Islet of Langerhans (tissue), 1 donor: ENCODE data around the gene ZNF107.

Experiments
- FAIRE-seq: peaks from one replicate; lab custom pipeline; 2011; peaks lifted over from hg19 to GRCh38; lab: Jason Lieb, UNC

The ZNF107 gene

DNA sequence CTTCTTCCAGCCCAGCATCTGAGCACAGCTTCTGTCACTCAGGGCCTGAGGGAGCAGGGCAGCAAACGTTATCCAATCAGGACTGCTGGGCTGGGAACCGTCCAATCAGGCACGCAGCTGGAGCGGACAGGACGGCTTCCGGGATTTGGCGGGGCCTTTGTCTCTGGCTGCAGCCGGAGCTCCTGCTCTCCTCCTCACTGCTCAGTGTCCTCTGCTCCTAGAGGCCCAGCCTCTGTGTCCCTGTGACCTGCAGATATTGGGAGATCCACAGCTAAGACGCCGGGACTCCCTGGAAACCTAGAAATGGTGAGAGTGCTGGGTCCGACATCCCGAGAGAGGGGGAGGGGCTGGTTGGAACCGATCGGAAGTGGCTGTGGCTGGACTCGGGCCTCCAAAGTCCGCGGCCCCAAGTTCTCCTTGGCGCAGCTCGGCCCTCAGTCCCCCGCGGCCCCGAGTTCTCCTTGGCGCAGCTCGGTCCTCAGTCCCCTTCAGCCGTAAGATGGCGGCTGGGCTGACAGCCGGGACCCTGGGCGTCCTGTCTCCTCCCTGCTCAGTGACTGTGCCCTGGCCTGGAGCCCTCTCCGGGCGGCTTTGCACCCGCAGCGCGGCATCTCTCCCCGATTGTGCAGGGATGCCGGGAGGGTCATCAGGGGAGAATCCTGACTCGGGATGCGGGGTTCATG, at the start of gene ZNF107:
Gene ZNF107 (plus strand): TSS at position 154 of the 683 bp plus-strand sequence. CDS start 150 bp downstream, at position 304.
- FAIRE-seq, result peak; percentile 71

DNA sequence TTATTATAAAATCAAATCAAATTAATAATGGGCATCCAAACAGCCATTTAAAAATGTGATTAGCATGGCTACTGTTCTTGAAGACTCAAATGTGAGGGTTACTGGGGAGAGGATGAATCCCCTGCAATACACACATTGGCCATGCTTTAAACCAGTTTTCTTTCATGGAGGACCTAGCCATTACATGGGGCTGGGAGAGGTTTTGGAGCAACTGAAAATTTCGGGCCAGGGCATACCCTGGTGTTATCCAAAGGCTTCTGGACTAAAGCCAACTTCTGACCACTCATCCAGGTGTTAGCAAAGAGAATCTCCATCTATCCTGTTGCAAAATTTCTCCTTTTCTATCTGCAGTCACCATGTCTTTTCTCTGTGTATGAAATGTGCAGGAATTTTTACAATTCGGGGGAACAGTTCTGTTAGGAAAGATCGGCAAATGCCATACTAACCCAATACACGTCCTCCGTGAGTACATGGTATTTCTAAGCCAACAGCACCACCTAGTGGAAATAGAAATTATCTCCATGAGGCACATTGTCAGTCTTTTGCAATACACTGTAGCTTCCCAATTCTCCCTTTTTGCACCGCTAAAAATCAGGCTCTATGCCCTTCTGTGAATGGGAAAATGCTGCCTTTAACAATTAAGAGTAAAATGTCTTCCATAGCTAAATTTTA, 47.0 kb upstream of the ZNF107 start:
- no peak for FAIRE-seq

- FAIRE-seq, result no peak
Observed at GRCh38 chr7:64619705-64620104, 46.2 kb upstream of the ZNF107 start.

GRCh38 chr7:64621656-64622055, 44.3 kb upstream of the ZNF107 start:
- FAIRE-seq, result no peak

- FAIRE-seq, result no peak
Observed at GRCh38 chr7:64625114-64626082, 40.5 kb upstream of the ZNF107 start.

GRCh38 chr7:64626083-64626469, 39.9 kb upstream of the ZNF107 start:
- no peak for FAIRE-seq

DNA sequence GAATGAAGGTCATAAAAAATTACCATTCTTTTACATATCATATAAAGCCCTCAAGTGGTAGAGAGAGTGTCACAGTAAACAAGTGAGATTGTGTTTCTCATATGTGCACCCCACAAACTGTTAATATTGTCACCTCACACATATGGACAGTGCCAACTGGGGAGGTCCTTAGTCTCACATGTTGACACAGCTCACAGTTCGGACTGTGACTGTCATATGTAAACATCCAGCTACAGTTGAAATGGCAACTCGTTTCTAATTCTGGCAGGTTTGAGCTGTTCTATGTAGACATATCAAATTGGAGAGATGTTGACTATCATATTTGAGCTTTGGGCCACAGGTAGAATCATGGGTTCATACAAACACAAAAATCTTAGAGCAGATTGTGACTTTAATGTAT, 39.4 kb upstream of the ZNF107 start:
- no peak for FAIRE-seq

GRCh38 chr7:64628192-64628591, 37.7 kb upstream of the ZNF107 start:
- no peak for FAIRE-seq

- no peak for FAIRE-seq
Observed at GRCh38 chr7:64628721-64629120, 37.2 kb upstream of the ZNF107 start.

GRCh38 chr7:64630496-64630895, 35.4 kb upstream of the ZNF107 start:
- no peak for FAIRE-seq

DNA sequence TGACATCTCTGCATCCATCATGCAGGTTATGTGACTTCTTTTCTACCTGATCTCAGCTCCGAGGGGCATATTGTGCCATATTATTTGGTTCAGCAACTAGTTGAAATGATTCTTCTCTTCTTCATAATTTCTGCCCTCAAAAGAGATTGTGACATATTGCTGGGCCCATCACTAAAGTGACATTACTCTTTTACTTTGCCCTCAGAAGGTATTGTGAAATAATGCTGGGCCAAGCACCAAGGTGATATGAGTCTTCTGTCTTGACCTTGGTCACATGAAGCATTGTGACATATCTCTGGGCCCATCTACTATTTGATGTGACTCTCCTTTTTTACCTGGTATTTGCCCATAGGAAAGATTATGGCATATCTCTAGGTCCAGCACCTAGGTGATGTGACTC, 33.9 kb upstream of the ZNF107 start:
- FAIRE-seq, result no peak

GRCh38 chr7:64633401-64633800, 32.5 kb upstream of the ZNF107 start:
- FAIRE-seq, result no peak

GRCh38 chr7:64634406-64635062, 31.4 kb upstream of the ZNF107 start:
- no peak for FAIRE-seq

GRCh38 chr7:64636386-64636785, 29.5 kb upstream of the ZNF107 start:
- FAIRE-seq, result no peak

- FAIRE-seq, result no peak
Observed at GRCh38 chr7:64637521-64638445, 28.1 kb upstream of the ZNF107 start.

- no peak for FAIRE-seq
Observed at GRCh38 chr7:64638822-64639221, 27.1 kb upstream of the ZNF107 start.

DNA sequence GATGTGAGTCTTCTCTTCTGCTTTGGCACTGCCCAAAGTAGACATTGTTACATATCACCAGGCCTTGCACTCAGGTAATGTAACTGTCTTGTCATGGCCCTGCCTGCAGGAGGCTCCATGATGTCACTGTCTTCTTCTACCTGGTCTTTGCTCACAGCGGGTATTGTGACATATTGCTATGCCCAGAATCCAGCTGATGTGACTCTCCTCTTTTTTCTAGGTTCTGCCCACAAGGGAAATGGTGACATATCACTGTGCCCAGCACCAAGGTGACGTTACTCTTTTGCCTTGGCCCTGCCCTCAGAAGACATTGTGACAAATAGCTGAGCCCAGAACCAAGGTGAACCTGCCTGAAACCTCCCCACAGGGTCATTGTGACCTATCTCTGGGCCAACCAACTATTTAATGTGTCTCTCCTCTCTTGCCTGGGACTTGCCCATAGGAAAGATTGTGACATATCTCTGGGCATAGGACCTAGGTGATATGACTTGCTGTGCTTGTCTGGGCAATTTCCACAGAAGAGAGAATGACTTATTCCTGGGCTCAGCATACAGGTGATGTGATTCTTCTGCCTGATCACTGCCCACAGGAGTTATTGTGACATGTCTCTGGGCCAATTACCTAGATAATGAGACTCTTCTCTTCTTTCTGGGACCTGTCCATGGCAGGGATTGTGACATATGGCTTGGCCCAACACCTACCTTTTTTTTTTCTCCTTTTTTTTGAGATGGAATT, 26.5 kb upstream of the ZNF107 start:
- no peak for FAIRE-seq

- FAIRE-seq, result no peak
Observed at GRCh38 chr7:64640504-64640903, 25.4 kb upstream of the ZNF107 start.

- no peak for FAIRE-seq
Observed at GRCh38 chr7:64642046-64642445, 23.9 kb upstream of the ZNF107 start.

DNA sequence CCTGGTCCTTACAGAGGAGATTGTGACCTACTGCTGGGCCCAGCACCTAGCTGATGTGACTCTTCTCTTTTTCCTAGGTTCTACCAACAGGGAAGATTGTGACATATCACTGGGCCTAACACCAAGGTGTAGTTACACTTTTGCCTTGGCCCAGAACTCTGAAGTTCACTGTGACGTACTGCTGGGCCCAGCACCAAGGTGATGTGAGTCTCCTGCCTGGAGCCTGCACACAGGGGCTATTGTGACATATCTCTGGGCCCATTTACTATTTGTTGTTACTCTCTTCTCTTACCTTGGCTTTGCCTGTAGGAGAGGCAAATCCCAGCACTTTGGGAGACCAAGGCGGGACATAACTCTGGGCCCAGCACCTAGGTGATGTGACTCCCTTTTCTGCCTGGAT, 23.1 kb upstream of the ZNF107 start:
- FAIRE-seq, result no peak

GRCh38 chr7:64643566-64643965, 22.4 kb upstream of the ZNF107 start:
- no peak for FAIRE-seq
